Measurements from ENCODE around the gene RAD51. TPM values are rescaled to one million over a fixed set of nuclear protein-coding genes. Genes with fewer than 3 reads are reported as not detected.

The RAD51 gene
- total RNA-seq, 1 experiment from 2014 or later = 20.9 TPM

DNA sequence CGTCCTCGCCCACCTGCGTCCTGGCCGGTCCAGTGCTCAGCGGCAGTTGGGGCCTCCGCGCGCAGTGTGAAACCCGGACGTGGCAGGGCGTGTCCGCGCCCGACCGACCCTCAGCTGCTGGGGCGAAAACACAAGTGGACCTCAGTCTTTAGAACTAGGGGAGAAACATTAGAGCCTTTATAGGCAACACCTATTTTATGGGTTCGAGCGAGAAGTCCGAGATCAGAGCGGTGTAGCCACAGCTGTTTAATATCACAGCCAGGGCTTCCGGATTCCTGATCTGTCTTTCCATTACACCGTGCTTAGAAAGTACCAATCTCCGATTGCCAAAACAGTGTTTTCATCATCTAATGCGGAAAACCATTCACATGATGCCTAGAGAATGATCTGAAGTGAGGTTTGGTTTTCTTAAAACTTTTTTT, 506 bp downstream of the RAD51 start:
- BruUV-seq (replicated peaks) = TSS peak; percentile 65
- RAD21 ChIA-PET (ENCODE audit: low non-redundant PET in 1 of 2, low total read pairs in 2 of 2, uncharacterized antibody in 2 of 2, unreplicated experiment in 2 of 2) = interaction anchor here in 1 of 2 experiments (1.1 kb wide), 1 partner anchor 130 kb away, joined by 3 read pairs; the partner anchor contains the start of gene CCDC32
- POLR2A ChIA-PET = interaction anchor here (1.0 to 2.0 kb wide), 5 partner anchors 10 to 127 kb away, joined by 3 to 6 read pairs (median 4); partner anchors contain the start of gene RPUSD2

DNA sequence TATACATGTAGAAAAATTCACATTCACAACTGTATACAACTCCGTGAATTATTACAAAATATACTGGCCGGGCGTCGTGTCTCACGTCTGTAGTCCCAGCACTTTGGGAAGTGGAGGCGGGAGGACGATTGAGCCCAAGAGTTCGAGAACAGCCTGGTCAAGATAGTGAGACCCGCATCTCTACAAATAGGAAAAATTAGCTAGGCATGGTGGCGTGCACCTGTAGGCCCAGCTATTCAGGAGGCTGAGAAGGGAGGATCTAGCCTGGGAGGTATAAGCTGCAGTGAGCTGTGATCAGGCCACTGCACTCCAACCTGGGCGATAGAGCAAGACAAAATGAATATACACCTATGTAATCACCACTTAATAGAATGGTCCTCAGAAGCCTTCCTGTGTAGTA, 1.3 kb downstream of the RAD51 start:
- no peak overlapping the region for H2AFZ ChIP-seq (ENCODE audit: low read depth, low read length, poor library complexity, severe bottlenecking)

More for the DNA sequence above, 506 bp downstream of the RAD51 start:
- Histone ChIP-seq H4K20me1 (ENCODE audit: insufficient read depth) (no peaks in the 10 kb centered on the region), H3K27me3 (ENCODE audit: insufficient read depth, low read length) (no peaks in the 10 kb centered on the region), H3K36me3 (ENCODE audit: control insufficient read depth in 1 of 2, insufficient read depth in 2 of 2, low read length in 2 of 2) (peaks cover 4 to 12% of the 10 kb centered on the region in 2 experiments; a peak in 2 of 4 replicates), H3K4me3 (replicated peaks in 1 of 2; ENCODE audit: low read depth in 1 of 2, low read length in 2 of 2) (peak overlapping the region; percentile 82 to 92), H3K9me2 (ENCODE audit: insufficient read depth) (no peaks in the 10 kb centered on the region), H3K4me2 (ENCODE audit: low read length) (peak overlapping the region; percentile 97), H3K79me2 (ENCODE audit: insufficient read depth, low read length) (peaks cover 50% of the 10 kb centered on the region), H3K9me3 (ENCODE audit: control insufficient read depth in 1 of 2, insufficient read depth in 1 of 2, low read depth in 1 of 2, low read length in 2 of 2) (no peaks in the 10 kb centered on the region), H3K4me1 (ENCODE audit: control insufficient read depth in 1 of 2, insufficient read depth in 2 of 2, low read length in 2 of 2) (peaks cover 11 to 28% of the 10 kb centered on the region in 2 experiments; a peak in 3 of 4 replicates), H2AFZ (ENCODE audit: low read depth, low read length, poor library complexity, severe bottlenecking) (no peak overlapping the region), H3K9ac (ENCODE audit: low read length) (peak overlapping the region; percentile 95), H3K27ac (ENCODE audit: low read depth, low read length) (peak overlapping the region; percentile 95)
- CTCF ChIA-PET = interaction anchor here (0.7 to 1.4 kb wide), 4 partner anchors 106 to 199 kb away, joined by 3 to 12 read pairs (median 4); partner anchors contain the start of gene VPS18
- DNase-seq (ENCODE audit: low read depth, low spot score) (no peak), ATAC-seq (peak; percentile 52)
- intact Hi-C loops (cut with micrococcal nuclease) = no loop called here
- peak; percentile 58; the same call in 1 of the 2 replicates for TF ChIP-seq ZFX (IDR thresholded peaks at IDR 0.05)
- TF ChIP-seq POLR2A (IDR thresholded peaks at IDR 0.05; ENCODE audit: borderline replicate concordance, extremely low read depth, insufficient read depth, insufficient read length) = no peak

More for the DNA sequence above, 1.3 kb downstream of the RAD51 start:
- CTCF ChIA-PET = no interaction called here
- Histone ChIP-seq H3K36me3 (ENCODE audit: control insufficient read depth in 1 of 2, insufficient read depth in 2 of 2, low read length in 2 of 2) (peaks cover 8 to 15% of the 10 kb centered on the region in 2 experiments; a peak in 2 of 4 replicates), H3K27ac (ENCODE audit: low read depth, low read length) (peak overlapping the region; percentile 95; the same call in 1 of the 2 replicates), H3K4me1 (ENCODE audit: control insufficient read depth in 1 of 2, insufficient read depth in 2 of 2, low read length in 2 of 2) (peaks cover 11 to 28% of the 10 kb centered on the region in 2 experiments; a peak in 3 of 4 replicates), H3K4me2 (ENCODE audit: low read length) (peak overlapping the region; percentile 97), H4K20me1 (ENCODE audit: insufficient read depth) (no peaks in the 10 kb centered on the region), H3K9me3 (ENCODE audit: control insufficient read depth in 1 of 2, insufficient read depth in 1 of 2, low read depth in 1 of 2, low read length in 2 of 2) (no peaks in the 10 kb centered on the region), H3K4me3 (replicated peaks in 1 of 2; ENCODE audit: low read depth in 1 of 2, low read length in 2 of 2) (peak overlapping the region; percentile 82 to 92), H3K9ac (ENCODE audit: low read length) (peak overlapping the region; percentile 95), H3K27me3 (ENCODE audit: insufficient read depth, low read length) (no peaks in the 10 kb centered on the region), H3K79me2 (ENCODE audit: insufficient read depth, low read length) (peaks cover 55% of the 10 kb centered on the region), H3K9me2 (ENCODE audit: insufficient read depth) (no peaks in the 10 kb centered on the region)
- intact Hi-C loops (cut with micrococcal nuclease) = no loop called here
- RAD21 ChIA-PET (ENCODE audit: low non-redundant PET in 1 of 2, low total read pairs in 2 of 2, uncharacterized antibody in 2 of 2, unreplicated experiment in 2 of 2) = no interaction called here
- ATAC-seq (no peak), DNase-seq (ENCODE audit: low read depth, low spot score) (no peak)
- POLR2A ChIA-PET = no interaction called here
- TF ChIP-seq SP1 (IDR thresholded peaks at IDR 0.05; ENCODE audit: low read depth) (no peak), EZH2 (IDR thresholded peaks at IDR 0.05) (no peak), POLR2AphosphoS5 (IDR thresholded peaks at IDR 0.05; ENCODE audit: low read depth, low read length) (no peak), TCF7L2 (IDR thresholded peaks at IDR 0.05; ENCODE audit: borderline replicate concordance, extremely low read depth, insufficient read depth, insufficient read length) (no peak), CTCF (IDR thresholded peaks at IDR 0.05 in 2 of 3, conservative IDR thresholded peaks at IDR 0.05 in 1 of 3; ENCODE audit: borderline replicate concordance in 1 of 3, insufficient read depth in 1 of 3, low read depth in 2 of 3, low read length in 2 of 3) (no peak), ATF3 (IDR thresholded peaks at IDR 0.05) (no peak), JUND (IDR thresholded peaks at IDR 0.05) (no peak), ZFX (IDR thresholded peaks at IDR 0.05) (no peak), YY1 (IDR thresholded peaks at IDR 0.05; ENCODE audit: extremely low read depth, insufficient replicate concordance, low read depth, low read length) (no peak), MAX (IDR thresholded peaks at IDR 0.05) (no peak)
- BruUV-seq (replicated peaks) = no TSS peak

All from HCT116 (cell line).